Omental fat pad (tissue), 4 donors: ENCODE results near the gene TMEM171. TPM values are rescaled to one million over a fixed set of nuclear protein-coding genes. Genes with fewer than 3 reads are reported as not detected.

Source experiments
- ATAC-seq: fragments of 150-250 bp; one replicate; pipeline ENCODE4 v1.9.1; 2016; ENCODE audit warnings: mild to moderate bottlenecking, moderate library complexity; ENCODE audit not compliant: low FRiP score
- DNase-seq: peaks from one replicate; pipeline ENCODE4 v3.0.0-alpha.2; 2019; ENCODE audit warnings: low spot score
- total RNA-seq, 4 donors: library from RNA; depleted of rRNA; stranded (reverse); fragments of >200 nt; gene quantifications; one replicate each; pipeline ENCODE4 v1.1.0, GENCODE V29; 2016
- TF ChIP-seq, protein P1 (sequence below), 3 donors: fragments of 450-650 bp; IDR thresholded peaks; one replicate each; pipeline ENCODE4 v1.5.1; 2016 to 2017; ENCODE audit warnings: antibody characterized with exemption in 3 of 3, mild to moderate bottlenecking in 3 of 3, moderate library complexity in 2 of 3

Gene TMEM171
- total RNA-seq, 4 donors from 2014 or later: not detected

DNA sequence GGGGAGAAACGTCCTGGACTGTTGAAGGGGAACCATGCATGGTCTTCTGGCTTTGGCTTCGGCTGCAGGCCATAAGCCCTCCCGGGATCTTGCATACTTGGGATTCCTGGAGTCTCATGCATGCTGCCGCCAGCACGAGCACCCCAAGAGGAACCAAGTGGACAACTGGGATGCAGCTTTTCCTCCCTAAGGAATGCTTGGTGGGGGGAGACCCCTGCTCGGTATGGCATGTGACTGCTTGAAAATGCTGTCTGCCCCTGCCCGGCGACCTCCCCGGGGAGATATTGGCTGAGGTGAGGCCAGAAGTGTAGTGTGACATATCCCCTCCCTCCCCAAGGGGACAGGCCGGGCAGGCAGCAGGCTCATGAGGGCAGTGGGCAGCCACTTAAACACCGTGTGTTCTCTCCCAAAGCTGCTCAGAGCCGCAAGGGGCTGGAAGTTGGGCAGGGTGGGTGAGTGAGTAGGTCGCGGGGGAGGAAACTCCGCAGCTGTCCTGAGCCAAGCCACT is 15.7 kb downstream of the TMEM171 start:
- no peak for ATAC-seq
- DNase-seq: no peak
- TF ChIP-seq, protein P1, sequence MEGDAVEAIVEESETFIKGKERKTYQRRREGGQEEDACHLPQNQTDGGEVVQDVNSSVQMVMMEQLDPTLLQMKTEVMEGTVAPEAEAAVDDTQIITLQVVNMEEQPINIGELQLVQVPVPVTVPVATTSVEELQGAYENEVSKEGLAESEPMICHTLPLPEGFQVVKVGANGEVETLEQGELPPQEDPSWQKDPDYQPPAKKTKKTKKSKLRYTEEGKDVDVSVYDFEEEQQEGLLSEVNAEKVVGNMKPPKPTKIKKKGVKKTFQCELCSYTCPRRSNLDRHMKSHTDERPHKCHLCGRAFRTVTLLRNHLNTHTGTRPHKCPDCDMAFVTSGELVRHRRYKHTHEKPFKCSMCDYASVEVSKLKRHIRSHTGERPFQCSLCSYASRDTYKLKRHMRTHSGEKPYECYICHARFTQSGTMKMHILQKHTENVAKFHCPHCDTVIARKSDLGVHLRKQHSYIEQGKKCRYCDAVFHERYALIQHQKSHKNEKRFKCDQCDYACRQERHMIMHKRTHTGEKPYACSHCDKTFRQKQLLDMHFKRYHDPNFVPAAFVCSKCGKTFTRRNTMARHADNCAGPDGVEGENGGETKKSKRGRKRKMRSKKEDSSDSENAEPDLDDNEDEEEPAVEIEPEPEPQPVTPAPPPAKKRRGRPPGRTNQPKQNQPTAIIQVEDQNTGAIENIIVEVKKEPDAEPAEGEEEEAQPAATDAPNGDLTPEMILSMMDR (IDR thresholded peaks at IDR 0.05): no peak

DNA sequence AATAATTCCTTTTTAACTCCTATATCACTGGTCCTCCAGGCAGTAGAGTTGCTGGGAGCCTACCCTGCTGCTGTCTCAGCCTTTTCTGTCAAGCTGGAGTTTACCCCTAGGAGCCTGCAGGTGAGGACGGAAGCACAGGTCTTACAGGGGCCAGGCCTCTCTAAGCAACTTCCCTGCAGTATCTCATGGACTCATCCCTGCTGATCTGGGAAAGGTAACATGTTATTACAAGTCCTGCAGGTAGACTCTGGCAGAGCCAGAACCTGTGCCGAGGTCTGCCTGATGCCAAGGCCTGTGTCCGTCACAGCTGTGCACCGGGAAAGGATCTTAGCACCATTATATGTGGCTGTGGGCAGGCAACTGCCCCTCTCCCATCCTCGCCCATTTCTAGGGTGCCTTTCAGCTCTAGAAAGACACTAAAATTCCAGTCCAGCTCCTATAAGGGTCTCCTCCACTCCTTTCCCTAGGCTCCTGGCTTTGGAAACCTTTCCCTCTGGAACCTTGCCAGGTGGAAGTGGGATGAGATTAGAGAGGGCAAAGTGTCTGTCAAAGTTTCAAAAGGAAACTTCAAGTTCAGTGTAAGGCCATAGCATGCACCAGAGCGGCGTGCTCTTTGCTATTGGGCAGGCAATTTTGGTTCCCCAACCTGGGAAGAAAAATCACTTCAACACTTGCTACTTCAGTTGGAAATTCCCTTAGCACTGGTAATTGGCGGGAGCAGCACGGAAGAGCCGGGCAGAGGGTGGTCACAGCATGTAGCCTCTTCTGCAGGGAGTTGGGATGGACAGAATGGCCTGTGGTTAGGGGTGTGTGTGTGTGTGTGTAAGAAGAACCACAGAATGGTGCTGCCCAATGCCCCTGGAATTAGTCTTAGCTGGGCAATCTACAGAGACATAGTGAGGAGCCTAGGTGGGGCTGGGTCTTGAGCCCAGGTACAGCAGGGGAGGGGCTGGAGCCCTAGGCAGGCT is 17.5 kb downstream of the TMEM171 start:
- ATAC-seq (no peak), DNase-seq (no peak)
- TF ChIP-seq, protein P1 (IDR thresholded peaks at IDR 0.05): no peak

DNA sequence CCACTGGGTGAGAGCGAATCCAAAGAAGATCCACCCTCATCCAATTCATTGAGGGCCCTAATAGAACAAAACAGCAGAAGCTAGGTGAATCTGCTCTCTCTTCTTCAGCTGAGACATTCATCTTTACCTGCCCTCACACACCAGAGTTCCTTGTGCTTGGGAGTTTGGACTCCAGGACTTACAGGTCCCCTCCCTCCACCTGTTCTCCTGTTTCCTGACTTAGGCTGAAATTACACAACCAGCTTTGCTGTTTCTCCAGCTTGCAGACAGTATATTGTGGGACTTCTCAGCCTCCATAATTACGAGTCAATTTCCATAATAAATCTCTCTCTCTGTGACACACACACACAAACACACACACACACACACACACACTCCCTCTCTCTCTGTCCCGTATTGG is 19.1 kb downstream of the TMEM171 start:
- TF ChIP-seq, protein P1 (IDR thresholded peaks at IDR 0.05): no peak
- ATAC-seq: no peak
- no peak for DNase-seq

DNA sequence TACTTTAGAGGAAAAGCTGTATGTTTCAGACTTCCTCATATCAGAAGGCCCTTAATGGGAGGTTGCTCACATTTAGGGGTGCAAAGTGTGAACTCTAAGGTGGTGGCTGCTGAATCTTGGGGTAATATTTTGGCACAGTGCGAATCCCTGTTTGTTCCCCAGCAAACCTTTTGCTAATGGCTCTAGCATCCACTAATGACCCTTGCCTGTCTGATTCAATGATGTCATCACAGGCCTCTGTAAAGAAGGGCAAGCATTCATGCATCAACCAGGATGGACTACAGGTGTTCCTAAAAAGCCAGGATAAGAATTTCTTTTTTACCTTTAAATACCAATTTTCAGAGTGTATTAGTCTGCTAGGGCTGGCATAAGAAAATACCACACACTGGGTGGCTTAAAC is 20.4 kb downstream of the TMEM171 start:
- TF ChIP-seq, protein P1 (IDR thresholded peaks at IDR 0.05): no peak
- no peak for DNase-seq
- no peak for ATAC-seq

DNA sequence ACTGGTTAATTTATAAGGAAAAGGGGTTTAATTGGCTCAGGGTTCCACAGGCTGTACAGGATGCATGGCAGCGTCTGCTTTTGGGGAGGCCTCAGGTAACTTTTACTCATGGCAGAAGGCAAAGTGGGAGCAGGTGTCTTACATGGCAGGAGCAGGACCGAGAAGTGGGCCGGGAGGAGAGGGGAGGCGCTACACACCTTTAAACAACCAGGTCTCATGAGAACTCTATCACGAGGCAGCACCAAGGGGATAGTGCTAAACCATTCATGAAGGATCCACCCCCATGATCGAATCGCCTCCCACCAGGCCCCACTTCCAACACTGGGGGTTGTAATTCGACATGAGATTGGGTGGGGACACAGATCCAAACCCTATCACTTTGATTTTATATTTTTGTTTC is 21.7 kb downstream of the TMEM171 start:
- DNase-seq: no peak
- no peak for ATAC-seq
- TF ChIP-seq, protein P1 (IDR thresholded peaks at IDR 0.05): no peak

DNA sequence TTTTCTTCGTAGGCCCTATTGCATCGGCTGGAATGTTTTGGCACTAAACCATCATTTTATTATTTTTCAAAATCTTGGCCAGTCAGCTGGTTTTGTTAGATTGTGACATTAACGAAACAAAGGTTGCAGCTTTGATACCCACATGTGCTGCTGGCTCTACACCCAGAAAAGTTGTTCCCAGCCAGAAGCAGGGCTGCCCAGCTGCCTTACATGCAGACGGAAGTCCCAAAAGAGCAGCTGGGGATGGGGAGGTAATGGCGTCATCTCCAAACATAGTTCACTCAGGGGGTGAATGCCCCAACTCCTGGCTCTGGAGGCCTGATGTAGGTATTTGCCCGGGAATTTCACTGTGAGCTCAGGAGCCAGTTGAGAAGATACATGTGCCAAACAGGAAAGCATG is 23.3 kb downstream of the TMEM171 start:
- DNase-seq (no peak), ATAC-seq (no peak)
- TF ChIP-seq, protein P1 (IDR thresholded peaks at IDR 0.05): no peak

DNA sequence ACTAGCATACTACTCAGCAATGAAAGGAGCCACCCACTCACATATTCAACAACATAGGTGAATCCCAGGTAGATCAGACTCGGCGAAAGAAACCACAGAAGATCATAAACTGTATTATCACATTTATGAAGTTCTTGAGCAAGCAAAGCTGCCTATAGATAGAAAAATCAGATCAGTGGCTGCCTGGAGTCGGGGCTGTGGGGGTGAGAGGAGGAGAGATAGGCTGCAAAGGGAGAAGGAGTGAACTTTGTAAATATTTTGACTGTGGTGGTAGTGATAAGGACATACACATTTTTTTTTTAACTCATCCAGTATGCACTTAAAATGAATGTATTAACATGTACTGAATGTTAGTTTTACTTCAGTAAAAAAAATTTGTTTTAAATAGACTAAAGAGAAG is 29.2 kb downstream of the TMEM171 start:
- TF ChIP-seq, protein P1 (IDR thresholded peaks at IDR 0.05): no peak
- no peak for DNase-seq

More for the DNA sequence above, 29.2 kb downstream of the TMEM171 start:
- no peak for ATAC-seq
